ELF-1 (cell line): ENCODE results near the gene PAPPA2.
A peak's percentile ranks its signal among the peaks of the same experiment; 100 is the strongest.
"Not testable (repeated sequence)": the region's sequence is repeated elsewhere in the genome, so short reads cannot be mapped to it uniquely, and the experiment has no call there.

Experiments
- DNase-seq: peaks from one replicate; pipeline ENCODE4 v3.0.0-alpha.2; 2016; ENCODE audit warnings: low read depth, low spot score

The PAPPA2 gene

DNA sequence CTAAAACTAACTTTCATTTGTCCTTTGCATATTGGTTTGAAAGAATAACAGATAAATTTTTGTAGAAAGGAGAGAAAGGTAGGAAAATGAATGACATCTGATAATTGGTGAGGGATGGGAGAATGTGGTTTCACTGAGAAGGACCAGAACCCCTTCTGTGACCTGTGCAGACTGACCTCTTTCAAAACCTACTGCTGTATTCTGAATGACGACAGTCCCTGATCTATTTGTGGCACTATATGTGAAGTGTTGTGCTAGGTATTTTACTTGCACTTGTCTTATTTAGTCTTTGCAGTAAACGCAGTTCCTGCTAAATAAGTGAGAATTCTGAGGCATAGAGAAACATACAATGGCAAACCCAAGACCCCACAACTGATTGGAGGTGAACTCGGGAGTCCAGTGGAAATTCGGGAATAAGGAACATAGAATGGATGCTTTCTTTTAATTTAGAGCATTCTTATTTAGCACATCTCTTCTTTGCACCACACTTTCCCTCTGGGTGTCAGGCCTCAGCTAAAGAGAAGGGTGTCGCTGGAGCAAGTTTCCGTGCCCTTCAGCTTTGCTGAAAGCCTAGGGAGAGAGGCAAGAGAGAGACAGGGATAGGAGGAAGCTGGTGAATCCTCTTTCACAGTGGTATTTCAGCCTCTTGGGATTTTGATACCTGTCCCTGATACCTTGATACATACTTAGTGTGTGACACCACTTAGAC is 230.2 kb downstream of the PAPPA2 start:
- no peak for DNase-seq

DNA sequence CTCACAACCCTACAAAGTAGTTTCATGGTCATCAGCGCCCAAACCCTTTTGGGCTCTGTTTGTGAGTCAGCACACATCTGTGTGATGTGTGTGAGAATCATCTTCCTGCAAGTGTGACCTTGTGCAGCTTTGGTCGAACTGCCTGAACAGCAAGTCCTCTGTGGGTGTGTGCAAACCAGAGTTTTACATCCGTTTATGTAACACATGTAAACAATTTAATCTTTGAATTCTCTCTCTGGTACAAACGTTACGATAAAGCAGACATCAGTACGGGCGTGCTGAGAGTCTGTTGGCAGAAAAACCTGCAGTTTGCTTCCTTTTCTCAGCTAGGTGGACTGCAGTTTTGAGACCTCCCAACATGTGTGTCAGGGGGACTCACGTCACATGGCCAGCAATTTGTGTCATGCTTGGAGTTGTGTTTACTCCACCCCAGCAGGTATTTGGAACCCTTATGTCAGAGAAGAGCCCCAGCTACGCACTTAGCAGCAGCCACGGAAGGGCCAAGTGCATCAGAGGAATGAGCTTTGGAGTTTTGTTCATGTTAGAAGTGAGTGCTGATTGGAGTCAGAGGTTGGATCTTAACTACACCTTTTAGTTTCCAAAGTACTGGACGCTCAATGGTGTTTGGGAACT is 230.8 kb downstream of the PAPPA2 start:
- DNase-seq, result no peak

DNA sequence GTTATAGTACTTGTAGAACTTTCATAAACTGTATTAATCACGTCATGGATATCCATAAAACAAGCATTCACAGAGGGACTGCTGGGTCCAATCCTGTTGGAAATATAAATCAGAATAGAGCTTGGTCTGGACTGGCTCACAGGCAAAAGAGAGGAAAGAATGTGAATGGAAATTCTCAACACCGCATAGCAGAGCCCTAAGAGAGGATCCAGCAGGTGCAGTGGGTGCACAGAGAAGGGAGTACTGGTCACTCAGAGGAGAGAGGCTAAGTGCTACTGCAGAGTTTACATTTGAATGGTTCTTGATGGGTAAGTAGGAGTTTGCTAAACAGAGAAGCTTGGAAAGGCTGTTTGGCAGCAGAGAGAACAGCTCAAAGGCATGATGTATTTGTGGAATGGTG is 231.7 kb downstream of the PAPPA2 start:
- no peak for DNase-seq

DNA sequence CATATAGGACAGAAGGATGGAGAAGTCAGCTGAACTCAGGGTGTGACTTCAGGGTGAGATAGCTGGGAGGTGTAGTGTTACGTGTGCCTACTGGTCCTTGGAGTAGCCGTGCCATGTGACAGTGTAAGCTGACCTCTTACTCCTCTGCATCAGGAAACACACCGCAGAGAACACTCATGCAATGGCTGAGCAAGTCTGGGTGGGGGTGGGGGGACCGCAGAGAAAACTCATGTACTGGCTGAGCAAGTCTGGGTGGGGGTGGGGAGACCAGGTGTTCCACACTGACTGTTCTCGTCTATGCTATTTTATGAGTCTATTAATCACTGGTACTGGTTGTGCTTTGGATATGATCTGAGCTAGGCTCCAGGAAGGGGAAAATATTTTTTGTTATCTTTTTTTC is 233.1 kb downstream of the PAPPA2 start:
- DNase-seq, result peak; percentile 18

DNA sequence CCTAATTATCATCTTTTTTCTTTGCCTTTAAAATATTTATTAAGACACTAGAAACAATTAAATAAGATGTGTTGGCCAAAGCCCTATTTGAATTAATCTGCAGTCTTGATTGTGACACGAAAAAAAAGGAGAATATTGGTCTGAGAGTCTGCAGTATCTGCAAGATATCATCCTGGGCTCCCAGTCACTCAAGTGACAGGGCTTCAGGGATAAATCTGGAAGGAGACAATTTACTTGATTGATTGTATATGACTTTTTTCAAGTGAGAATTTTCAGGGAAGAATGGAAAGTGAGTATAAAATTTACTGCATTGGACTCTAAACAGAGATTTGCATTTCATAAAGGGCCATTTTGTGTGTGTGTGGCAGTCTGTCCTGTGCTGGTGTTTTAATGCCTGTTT is 233.7 kb downstream of the PAPPA2 start:
- no peak for DNase-seq

DNA sequence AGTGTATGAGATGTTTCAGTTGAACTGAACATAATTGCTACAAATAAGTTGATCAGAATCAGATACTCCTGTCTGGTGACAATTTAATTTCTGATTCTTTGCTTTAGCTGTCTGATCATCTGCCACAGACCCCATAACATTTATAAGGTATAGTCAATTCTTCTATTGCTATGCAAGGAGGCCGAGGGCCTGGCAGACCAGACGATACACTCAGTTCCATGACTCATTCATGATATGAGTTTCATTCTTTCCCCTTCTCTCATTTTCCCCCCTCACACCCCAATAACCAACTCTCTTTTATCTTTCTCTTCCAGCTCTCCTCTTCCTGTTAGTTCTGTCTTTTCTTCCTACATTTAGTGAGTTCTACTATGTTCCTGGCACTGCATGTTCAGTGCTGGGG is 236.8 kb downstream of the PAPPA2 start:
- DNase-seq, result no peak

DNA sequence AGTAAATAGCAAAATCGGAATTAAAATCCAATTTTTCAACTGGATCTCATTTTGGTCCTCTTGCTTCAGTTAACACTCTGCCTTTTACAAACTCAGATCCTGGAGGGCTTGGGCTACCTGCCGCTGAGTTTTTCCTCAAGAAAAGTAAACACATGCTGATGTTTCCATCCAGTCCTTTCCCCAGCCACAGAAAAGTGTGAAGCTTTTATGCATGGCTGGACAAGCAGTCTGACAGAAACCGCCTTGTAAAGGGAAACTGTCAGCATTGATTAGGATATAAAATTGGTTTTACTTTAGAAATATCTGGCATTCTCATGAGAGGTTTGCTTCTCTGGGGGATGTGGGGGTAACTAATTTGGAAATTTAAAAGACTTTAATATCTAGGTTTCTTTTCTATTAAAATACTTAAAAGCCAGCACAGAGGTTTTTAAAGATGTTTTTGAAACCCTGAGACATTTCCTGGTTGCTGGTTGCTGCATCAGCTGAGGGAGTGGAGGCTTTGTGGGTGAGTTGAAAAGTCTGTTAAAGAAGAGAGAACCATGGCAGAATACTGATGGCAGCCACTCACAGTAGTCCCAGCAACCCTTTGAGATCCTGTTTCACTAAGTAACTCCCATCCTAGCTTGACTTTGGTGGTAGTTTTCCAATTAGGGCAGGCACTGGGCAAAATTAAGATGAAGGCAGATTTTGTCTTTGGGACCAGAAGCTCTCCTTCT is 238.3 kb downstream of the PAPPA2 start:
- DNase-seq, result no peak

DNA sequence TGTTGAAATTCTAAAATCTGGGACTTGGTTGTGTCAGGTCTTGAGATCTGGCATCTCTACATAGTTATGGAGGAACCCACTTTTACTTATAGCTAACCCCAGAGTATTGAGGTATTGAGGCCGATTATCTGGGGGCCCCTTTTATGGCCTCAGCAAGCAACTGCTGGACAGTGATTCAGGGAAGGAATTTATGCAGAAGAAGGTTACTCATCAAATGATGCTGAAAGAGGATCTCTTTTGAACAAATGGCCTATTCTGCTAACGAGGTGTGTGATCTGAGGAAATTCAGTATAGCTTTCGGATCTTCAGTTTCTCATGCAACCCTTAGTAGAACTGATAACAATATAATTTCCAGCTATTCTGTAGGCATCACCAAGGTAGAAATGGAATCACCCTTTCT is 239.9 kb downstream of the PAPPA2 start:
- no peak for DNase-seq

DNA sequence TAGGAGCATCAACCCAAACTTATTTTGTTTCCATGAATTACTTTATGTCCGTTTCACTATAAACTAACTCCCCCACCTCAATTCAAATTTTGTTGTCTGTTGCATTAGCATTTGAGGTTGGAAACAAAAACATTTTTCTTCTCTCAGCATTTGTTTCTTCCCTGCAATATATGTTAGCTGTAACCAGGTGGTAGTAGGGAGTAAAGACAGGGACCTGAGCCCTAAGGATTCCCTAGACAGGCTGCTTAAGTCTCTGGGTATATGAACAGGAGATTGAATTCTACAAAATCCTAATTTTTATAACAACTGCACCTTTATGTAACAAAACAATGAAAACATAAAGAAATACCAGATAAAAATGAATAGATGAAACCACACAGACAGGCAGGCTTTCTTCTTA is 242.6 kb downstream of the PAPPA2 start:
- DNase-seq, result no peak

DNA sequence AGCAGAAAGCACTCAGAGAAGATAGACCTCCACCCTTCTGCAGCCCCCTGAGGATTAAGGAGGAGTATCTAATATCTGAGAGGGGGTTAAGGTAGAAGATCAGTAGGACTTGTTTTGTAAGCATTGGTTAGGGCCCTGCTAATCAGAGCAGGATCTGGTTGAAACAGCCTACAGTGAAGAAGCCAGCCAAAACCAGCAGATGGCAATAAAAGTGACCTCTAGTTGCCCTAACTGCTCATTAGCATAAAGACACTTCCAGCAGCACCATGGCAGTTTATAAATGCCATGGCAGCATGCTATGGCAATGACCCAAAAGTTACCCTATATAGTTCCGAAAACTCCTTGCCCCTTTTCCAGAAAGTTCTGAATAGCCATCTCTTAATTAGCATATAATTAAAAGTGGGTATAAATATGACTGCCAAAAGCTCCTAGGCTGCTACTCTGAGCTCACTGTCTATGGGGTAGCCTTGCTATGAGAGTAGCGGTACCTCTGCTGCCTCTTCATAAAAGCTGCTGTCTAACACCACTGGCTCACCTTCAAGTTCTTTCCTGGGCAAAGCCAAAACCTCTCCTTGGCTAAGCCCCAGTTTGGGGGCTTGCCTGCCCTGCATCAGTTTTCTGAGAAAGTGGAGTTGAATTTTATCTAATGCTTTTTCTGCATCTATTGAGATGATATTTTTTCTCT is 254.2 kb downstream of the PAPPA2 start:
- DNase-seq, result peak; percentile 6

DNA sequence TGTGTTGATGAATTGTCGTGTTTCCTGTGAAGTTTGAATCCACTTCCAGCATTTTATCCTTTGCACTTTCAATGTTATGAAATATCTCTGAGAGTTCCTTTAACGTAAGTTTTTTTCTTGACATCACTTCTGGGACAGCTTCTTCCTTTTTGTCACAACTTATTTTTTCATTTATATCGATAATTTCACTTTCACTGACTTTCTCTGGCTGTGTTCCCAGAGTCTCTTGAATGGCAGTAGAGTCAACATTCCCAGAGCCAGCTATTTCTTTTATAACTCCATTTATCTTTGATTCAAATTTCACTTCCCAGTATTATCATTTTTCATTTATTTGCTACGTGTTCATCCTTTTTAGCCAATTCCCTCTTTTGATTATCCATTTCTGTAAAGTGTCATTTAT is 256.5 kb downstream of the PAPPA2 start:
- DNase-seq, result no peak

DNA sequence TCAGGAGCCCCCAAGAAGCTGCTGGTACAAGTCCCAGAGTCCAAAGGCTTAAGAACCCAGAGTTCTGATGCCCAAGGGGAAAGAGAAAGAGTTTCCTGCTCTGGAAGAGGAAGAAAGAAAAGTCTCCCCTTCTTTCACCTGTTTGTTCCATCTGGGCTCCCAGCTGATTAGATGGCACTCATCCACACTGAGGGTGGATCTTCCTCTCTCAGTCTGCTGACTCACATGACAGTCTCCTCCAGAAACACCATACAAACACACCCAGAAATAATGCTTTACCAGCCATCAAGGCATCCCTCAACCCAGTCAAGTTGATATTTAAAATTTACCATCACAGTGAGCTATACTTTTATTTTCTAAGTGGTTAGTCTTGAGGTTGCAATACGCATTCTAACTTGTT is 257.9 kb downstream of the PAPPA2 start:
- DNase-seq, result no peak

DNA sequence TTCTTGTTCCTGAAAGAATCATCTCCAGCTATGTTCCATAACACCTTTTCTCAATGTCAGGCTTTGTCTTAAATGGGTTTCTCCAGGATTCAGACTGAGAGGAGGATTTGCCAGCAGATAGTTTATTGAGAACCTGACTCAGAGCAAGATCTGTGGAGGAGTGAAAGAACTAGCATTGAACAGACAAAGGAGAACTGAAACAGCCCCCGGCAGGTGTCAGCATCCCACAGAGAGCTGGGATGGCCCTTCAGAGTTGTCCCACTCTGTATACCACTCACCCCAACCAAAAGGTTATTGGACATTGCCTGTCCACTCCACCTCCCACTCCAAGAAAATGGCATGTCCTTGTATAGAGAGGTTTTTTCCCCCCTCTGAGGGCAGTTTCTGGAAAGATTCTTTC is 270.7 kb downstream of the PAPPA2 start:
- DNase-seq, result no peak

DNA sequence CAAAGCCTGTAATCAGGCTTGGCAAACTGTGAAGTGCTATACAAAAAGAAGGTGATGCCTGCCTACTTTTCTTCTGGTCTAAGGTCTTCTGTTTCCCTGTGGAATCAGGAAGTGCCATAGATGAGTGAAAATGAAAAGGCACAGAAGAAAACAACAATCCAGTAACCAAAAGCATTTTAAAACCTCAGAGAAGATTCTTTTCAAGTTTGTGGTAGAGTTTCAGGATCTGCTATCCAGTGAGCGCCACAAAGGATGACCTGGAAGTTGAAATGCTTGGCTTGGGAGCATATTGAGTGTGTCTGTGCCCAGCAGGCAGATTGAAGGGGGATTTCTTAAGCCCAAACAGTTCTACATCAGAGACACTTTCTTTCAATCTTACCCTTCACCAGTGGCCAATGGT is 272.2 kb downstream of the PAPPA2 start:
- DNase-seq, result no peak

DNA sequence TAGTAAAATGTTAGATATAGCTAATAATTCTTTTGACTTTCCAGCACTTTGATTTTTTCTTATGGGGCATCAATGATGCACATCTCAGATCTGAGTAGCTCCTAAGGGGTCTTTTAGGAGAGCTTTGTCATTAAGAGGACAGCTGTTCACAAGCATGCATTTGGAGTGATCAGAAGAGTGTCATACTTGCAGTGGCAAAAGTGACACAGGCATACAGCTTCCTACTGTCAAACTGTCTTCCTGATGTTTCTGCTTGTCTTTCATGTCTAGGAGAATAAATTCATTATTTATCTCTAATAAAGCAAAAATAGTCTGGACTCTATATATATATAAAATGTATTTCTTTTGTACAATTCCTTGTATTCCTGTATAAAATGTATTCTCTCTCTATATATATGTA is 273.0 kb downstream of the PAPPA2 start:
- no peak for DNase-seq

DNA sequence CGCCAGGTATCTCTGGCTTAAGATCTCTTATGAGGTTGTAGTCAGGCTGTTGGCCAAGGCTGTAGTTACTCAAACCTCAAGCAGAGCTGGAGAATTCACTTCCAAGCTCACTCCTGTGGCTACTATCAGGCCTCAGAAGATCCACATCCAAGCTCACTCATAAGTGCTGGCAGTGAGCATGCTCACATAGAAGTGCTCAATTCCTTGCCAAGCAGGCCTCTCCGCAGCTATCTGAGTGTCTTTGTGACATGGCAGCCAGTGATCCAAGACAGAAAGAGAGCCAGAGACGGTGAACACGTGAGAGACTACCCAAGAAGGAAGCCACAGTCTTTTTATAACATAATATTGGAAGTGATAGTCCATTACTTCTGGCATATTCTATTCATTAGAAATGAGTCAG is 278.2 kb downstream of the PAPPA2 start:
- no peak for DNase-seq

DNA sequence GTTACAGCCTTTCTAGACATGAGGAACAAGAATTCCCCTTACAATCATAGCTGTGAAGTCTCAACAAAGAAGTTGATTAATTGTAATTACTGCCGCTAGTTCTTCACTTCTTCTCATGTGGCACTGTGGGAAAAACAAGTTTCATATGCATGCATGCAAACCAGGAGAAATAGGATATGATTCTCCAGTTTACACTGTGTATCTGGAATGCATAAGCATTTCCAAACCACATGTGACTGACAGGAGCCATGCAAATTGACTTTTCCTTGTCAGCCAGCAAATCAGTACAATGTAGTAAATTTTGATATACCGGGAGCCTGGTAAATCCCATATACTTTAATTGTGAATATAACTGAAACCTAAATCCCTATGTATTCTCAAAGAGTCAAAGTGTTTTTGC is 279.3 kb downstream of the PAPPA2 start:
- DNase-seq, result no peak

DNA sequence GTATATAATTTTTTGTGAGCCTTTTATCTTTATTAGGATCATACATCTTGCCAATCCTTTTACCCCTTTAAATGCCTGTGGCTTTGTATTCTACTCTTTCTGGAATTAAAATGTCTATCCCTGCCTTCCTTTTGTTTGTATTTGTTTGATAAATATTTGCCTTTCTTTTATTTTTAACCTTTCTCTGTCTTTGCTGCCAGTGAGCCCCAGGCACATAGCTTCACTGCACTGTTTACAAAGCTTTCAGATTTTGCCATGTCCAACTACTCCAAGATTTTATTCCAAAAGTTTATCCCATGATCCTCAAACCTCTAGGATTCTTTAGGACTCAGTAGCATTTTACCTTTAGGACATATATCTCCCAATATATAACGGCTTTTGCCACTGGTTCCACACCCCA is 281.2 kb downstream of the PAPPA2 start:
- DNase-seq, result no peak

DNA sequence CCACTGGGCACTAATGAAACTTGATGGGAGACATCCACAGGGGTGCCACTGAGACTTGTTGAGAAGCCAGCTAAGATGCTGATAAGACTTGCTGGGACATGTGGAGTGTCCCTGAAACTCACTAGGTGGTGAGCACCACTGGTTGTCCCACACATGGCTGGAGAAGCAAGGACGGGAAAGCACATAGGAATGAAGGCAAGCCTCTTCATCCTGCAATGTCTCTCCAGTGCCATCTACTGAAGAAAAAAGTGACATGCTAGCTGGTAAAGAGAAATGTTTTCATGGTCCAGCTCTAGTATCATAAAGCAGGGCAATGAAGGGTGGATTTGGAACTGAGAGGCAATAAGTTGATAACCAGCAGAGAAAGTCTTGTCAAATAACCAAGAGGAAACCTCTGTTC is 283.0 kb downstream of the PAPPA2 start:
- no peak for DNase-seq

DNA sequence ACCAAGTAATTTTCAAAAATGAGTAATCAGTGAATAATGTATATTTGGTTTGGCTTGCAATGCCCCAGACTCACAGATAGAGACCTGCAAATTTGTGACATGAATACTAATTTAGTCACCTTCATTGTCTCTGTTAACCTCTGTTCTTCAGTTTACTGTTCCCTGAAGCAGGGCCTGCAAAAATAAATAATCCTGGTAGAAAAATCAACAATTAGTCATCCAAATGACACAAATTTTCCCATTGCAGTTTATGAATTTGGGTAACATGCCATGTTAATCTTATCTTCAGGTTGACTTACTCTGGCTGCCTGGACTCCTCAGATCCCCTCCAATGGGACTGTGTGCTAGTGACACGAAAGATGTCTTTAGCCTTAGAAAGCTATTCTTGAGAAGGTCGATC is 289.5 kb downstream of the PAPPA2 start:
- no peak for DNase-seq

DNA sequence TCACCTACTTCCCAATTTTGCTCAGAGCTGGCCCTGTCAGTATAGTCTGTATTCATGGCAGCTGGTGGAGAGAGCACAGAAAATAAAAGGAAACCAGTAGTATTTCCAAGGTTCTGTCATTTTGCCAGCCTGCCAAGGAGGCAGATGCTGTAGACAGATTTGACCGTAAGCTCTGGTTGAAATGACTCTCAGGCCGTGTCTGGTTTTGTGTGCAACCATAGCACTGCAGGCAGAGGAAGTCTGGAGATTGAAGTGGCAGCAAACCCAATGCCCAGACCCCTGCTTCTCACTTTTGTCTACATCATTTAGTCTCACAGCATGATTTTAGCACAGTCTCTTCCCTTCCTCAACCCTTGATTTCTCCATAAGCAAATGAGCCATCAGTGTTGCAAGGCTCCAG is 291.7 kb downstream of the PAPPA2 start:
- DNase-seq, result no peak

DNA sequence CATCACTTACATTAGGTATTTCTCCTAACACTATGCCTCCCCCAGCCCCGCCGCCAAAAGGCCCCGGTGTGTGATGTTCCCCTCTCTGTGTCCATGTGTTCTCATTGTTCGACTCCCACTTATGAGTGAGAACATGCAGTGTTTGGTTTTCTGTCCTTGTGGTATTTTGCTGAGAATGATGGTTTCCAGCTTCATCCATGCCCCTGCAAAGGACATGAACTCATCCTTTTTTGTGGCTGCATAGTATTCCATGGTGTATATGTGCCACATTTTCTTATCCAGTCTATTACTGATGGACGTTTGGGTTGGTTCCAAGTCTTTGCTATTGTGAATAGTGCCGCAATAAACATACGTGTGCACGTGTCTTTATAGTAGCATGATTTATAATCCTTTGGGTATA is 293.8 kb downstream of the PAPPA2 start:
- not testable (repeated sequence) for DNase-seq

DNA sequence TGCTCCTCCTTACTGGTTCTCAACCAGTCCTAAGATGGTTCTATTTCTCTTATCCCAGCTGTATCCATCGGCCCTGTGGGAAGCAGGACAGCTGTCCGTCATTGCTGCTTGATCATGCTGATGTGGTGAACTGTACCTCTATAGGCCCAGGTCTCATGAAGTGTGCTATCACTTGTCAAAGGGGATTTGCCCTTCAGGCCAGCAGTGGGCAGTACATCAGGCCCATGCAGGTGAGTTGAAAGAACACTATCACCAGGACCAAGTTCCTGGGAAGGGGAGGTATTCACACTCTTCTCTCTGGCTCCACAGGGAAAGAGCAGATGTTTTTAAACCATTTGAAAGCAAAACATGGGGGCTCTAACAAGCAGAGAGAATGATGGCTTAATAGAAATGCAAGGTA is 302.6 kb downstream of the PAPPA2 start:
- no peak for DNase-seq
